Activated naive CD4-positive, alpha-beta T cell treated with anti-CD3 and anti-CD28 coated beads for 36 hours (primary cell): ENCODE data around the gene RPS6KA4. TPM values are rescaled to one million over a fixed set of nuclear protein-coding genes. Genes with fewer than 3 reads are reported as not detected.

Experiments used
- CTCF ChIA-PET: fragments of 350-600 bp; sonication (Branson Sonifier 250); formaldehyde crosslinking; loops from one replicate; lab custom pipeline; 2021; ENCODE audit warnings: antibody characterized with exemption; lab: Charles Lee
- DNase-seq: peaks from one replicate; pipeline ENCODE4 v3.0.0-alpha.2; 2020
- H3K27ac Mint-ChIP-seq: one replicate; pipeline ENCODE4 v1.8.0; 2021; ENCODE audit warnings: mild to moderate bottlenecking, mixed read lengths
- H3K27me3 Mint-ChIP-seq: one replicate; pipeline ENCODE4 v1.8.0; 2021; ENCODE audit warnings: low read depth, mixed read lengths
- H3K36me3 Mint-ChIP-seq: one replicate; pipeline ENCODE4 v1.8.0; 2021; ENCODE audit warnings: low read depth, mixed read lengths
- H3K4me1 Mint-ChIP-seq: one replicate; pipeline ENCODE4 v1.8.0; 2021; ENCODE audit warnings: low read depth, mixed read lengths
- H3K4me3 Mint-ChIP-seq: one replicate; pipeline ENCODE4 v1.8.0; 2021; ENCODE audit warnings: mild to moderate bottlenecking, moderate library complexity, mixed read lengths
- H3K9me3 Mint-ChIP-seq: one replicate; pipeline ENCODE4 v1.8.0; 2021; ENCODE audit warnings: mixed read lengths
- intact Hi-C: fragments of 100-400 bp; cut with micrococcal nuclease; formaldehyde crosslinking; loops from one replicate; pipeline ENCODE4 v1.15.1; 2023
- total RNA-seq, 2 experiments: library from RNA; stranded (reverse); gene quantifications; one replicate each; pipeline ENCODE4 v1.2.3, GENCODE V29; 2021

The RPS6KA4 gene
- total RNA-seq, 2 experiments from 2014 or later: 19.1 to 21.3 TPM

- Mint-ChIP-seq H3K27ac (no peak overlapping the region), H3K4me1 (peaks cover 2% of the 10 kb centered on the region), H3K4me3 (no peak overlapping the region), H3K36me3 (no peaks in the 10 kb centered on the region), H3K27me3 (no peaks in the 10 kb centered on the region), H3K9me3 (peaks cover 3% of the 10 kb centered on the region)
- intact Hi-C loops: no loop called here
- CTCF ChIA-PET: interaction anchor here (1.9 kb wide), 1 partner anchor 26 kb away, joined by 4 read pairs; no protein-coding TSS in a partner anchor
- DNase-seq: no peak
Measured at GRCh38 chr11:64384981-64385944, 26.3 kb downstream of the RPS6KA4 start.

GRCh38 chr11:64385945-64386704, 27.2 kb downstream of the RPS6KA4 start:
- no peak overlapping the region for H3K4me3 Mint-ChIP-seq
- CTCF ChIA-PET: interaction anchor here (0.6 to 1.9 kb wide), 2 partner anchors 27 to 33 kb away, joined by 4 read pairs; no protein-coding TSS in a partner anchor

DNA sequence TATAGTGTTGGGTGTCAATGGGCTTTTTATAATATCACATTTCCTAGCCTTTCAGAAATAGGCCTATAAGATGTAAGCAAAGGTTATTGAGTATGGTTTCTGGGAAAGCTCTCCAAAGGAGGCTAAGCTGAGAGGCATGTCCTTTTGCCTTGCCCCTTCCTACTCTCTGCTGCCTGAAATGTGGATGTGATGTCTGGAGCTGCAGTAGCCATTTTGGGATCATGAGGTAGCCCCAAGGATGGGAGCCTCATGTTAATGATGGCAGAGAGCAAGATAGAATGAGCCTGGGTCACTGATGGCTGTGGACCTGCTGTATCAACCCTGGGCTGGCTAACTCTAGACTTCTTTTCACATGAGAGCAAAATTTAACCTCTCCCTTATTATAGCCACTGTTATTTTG, 29.0 kb downstream of the RPS6KA4 start:
- Mint-ChIP-seq H3K36me3 (no peaks in the 10 kb centered on the region), H3K4me1 (peaks cover 8% of the 10 kb centered on the region), H3K27ac (no peak overlapping the region), H3K4me3 (no peak overlapping the region), H3K9me3 (peaks cover 4% of the 10 kb centered on the region), H3K27me3 (no peaks in the 10 kb centered on the region)
- intact Hi-C loops: no loop called here
- DNase-seq: no peak
- CTCF ChIA-PET: interaction anchor here (1.7 kb wide), 1 partner anchor 61 kb away, joined by 6 read pairs; no protein-coding TSS in a partner anchor

More at GRCh38 chr11:64385945-64386704, 27.2 kb downstream of the RPS6KA4 start:
- Mint-ChIP-seq H3K9me3 (peaks cover 4% of the 10 kb centered on the region), H3K4me1 (peaks cover 8% of the 10 kb centered on the region), H3K27ac (no peak overlapping the region), H3K27me3 (no peaks in the 10 kb centered on the region), H3K36me3 (no peaks in the 10 kb centered on the region)
- no peak for DNase-seq
- intact Hi-C loops: no loop called here

GRCh38 chr11:64388894-64389293, 29.9 kb downstream of the RPS6KA4 start:
- no peaks in the 10 kb centered on the region for H3K27me3 Mint-ChIP-seq
- intact Hi-C loops: no loop called here
- no peak overlapping the region for H3K27ac Mint-ChIP-seq
- DNase-seq: no peak
- no peaks in the 10 kb centered on the region for H3K36me3 Mint-ChIP-seq
- CTCF ChIA-PET: interaction anchor here (1.7 kb wide), 1 partner anchor 60 kb away, joined by 6 read pairs; no protein-coding TSS in a partner anchor
- peaks cover 8% of the 10 kb centered on the region for H3K4me1 Mint-ChIP-seq
- peaks cover 4% of the 10 kb centered on the region for H3K9me3 Mint-ChIP-seq
- H3K4me3 Mint-ChIP-seq: no peak overlapping the region

GRCh38 chr11:64389851-64390250, 30.9 kb downstream of the RPS6KA4 start:
- H3K9me3 Mint-ChIP-seq: peaks cover 4% of the 10 kb centered on the region
- H3K36me3 Mint-ChIP-seq: no peaks in the 10 kb centered on the region
- H3K27ac Mint-ChIP-seq: no peak overlapping the region
- intact Hi-C loops: no loop called here
- CTCF ChIA-PET: interaction anchor here (0.8 kb wide), 1 partner anchor 59 kb away, joined by 3 read pairs; no protein-coding TSS in a partner anchor
- no peak overlapping the region for H3K4me3 Mint-ChIP-seq
- peaks cover under 1% of the 10 kb centered on the region for H3K27me3 Mint-ChIP-seq
- H3K4me1 Mint-ChIP-seq: peaks cover 8% of the 10 kb centered on the region
- DNase-seq: no peak

DNA sequence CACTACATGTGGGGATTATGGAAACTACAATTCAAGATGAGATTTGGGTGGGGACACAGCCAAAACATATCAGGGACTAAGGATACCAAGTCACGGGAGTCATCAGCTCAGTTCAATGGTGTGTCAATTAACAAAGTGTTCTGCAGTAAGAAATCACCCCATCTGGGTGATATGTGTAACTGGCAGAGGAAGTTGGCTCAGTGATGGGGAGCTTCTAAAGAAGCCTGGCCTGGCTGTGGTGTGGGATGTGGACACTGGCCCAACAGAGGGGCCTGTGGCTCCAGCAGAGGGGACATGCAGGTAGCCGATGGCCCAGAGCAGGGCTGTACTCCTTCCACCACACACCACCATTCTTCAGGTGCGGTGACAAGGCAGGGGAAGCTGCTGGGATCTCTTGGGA, 31.6 kb downstream of the RPS6KA4 start:
- no peak overlapping the region for H3K27ac Mint-ChIP-seq
- no peaks in the 10 kb centered on the region for H3K36me3 Mint-ChIP-seq

DNA sequence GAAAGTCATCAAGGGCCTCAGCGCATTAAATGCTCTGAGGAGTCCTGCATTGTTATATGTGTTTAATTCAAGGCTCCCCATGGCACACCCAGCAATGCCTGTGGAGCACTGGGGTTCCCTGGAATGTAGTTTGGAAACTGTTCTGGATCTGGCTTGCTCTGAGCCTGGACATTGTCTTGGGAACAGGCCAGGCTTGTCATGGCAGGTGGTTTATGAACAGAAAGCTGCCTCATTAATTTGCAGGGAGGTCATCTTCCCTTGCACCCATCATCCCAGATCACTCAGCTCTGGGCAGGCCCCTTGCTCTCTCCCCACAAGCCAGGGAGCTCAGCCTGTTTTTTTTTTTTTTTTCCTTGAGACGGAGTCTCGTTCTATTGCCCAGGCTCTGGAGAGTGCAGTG, 32.9 kb downstream of the RPS6KA4 start:
- intact Hi-C loops: no loop called here

More for the DNA sequence above, 31.6 kb downstream of the RPS6KA4 start:
- peaks cover 4% of the 10 kb centered on the region for H3K9me3 Mint-ChIP-seq
- CTCF ChIA-PET: interaction anchor here (0.8 kb wide), 1 partner anchor 59 kb away, joined by 3 read pairs; no protein-coding TSS in a partner anchor
- H3K27me3 Mint-ChIP-seq: peaks cover 2% of the 10 kb centered on the region
- intact Hi-C loops: no loop called here
- DNase-seq: no peak
- no peak overlapping the region for H3K4me3 Mint-ChIP-seq
- H3K4me1 Mint-ChIP-seq: peaks cover 8% of the 10 kb centered on the region

GRCh38 chr11:64395545-64396078, 36.6 kb downstream of the RPS6KA4 start:
- H3K27me3 Mint-ChIP-seq: peaks cover 2% of the 10 kb centered on the region
- intact Hi-C loops: no loop called here
- CTCF ChIA-PET: no interaction called here
- DNase-seq: no peak
- H3K4me1 Mint-ChIP-seq: peaks cover 3% of the 10 kb centered on the region
- no peaks in the 10 kb centered on the region for H3K36me3 Mint-ChIP-seq
- no peaks in the 10 kb centered on the region for H3K9me3 Mint-ChIP-seq
- H3K27ac Mint-ChIP-seq: no peak overlapping the region
- H3K4me3 Mint-ChIP-seq: no peak overlapping the region

More for the DNA sequence above, 32.9 kb downstream of the RPS6KA4 start:
- no peak for DNase-seq
- peaks cover 2% of the 10 kb centered on the region for H3K27me3 Mint-ChIP-seq
- H3K36me3 Mint-ChIP-seq: no peaks in the 10 kb centered on the region
- H3K4me3 Mint-ChIP-seq: no peak overlapping the region
- CTCF ChIA-PET: interaction anchor here (0.7 kb wide), 1 partner anchor 57 kb away, joined by 3 read pairs; no protein-coding TSS in a partner anchor
- H3K4me1 Mint-ChIP-seq: peaks cover 8% of the 10 kb centered on the region
- peaks cover 4% of the 10 kb centered on the region for H3K9me3 Mint-ChIP-seq
- no peak overlapping the region for H3K27ac Mint-ChIP-seq

GRCh38 chr11:64396079-64396591, 37.2 kb downstream of the RPS6KA4 start:
- peaks cover 2% of the 10 kb centered on the region for H3K27me3 Mint-ChIP-seq
- H3K4me3 Mint-ChIP-seq: no peak overlapping the region
- DNase-seq: no peak
- H3K27ac Mint-ChIP-seq: no peak overlapping the region
- no peaks in the 10 kb centered on the region for H3K9me3 Mint-ChIP-seq
- CTCF ChIA-PET: interaction anchor here (0.8 kb wide), 1 partner anchor 189 kb away, joined by 3 read pairs; no protein-coding TSS in a partner anchor
- H3K36me3 Mint-ChIP-seq: no peaks in the 10 kb centered on the region
- no peaks in the 10 kb centered on the region for H3K4me1 Mint-ChIP-seq
- intact Hi-C loops: no loop called here

GRCh38 chr11:64400102-64400501, 41.1 kb downstream of the RPS6KA4 start:
- Mint-ChIP-seq H3K4me3 (no peak overlapping the region), H3K4me1 (no peaks in the 10 kb centered on the region), H3K36me3 (no peaks in the 10 kb centered on the region), H3K27ac (no peak overlapping the region), H3K27me3 (no peaks in the 10 kb centered on the region), H3K9me3 (no peaks in the 10 kb centered on the region)
- CTCF ChIA-PET: no interaction called here
- intact Hi-C loops: no loop called here
- no peak for DNase-seq

DNA sequence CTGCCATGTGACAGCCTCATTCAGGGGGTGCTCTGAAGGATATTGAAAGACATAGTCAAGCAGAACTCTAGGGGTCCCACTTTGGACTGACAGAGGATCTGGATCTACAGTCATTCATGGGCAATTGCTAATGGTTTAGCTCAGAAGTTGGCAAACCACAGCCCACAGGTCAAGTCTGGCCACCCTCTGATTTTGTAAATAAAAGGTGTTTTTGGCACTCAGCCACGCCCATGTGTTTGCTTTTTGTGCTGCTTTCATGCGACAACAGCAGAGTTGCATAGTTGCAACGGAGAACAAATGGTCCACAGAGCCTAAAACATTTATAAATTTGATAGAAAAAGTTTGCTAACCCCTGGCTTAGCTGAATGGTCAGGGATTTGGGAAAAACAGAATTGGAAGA, 41.7 kb downstream of the RPS6KA4 start:
- H3K36me3 Mint-ChIP-seq: no peaks in the 10 kb centered on the region
- H3K27ac Mint-ChIP-seq: no peak overlapping the region
- no peaks in the 10 kb centered on the region for H3K9me3 Mint-ChIP-seq
- H3K27me3 Mint-ChIP-seq: no peaks in the 10 kb centered on the region
- no peak for DNase-seq
- CTCF ChIA-PET: no interaction called here
- intact Hi-C loops: no loop called here
- H3K4me1 Mint-ChIP-seq: no peaks in the 10 kb centered on the region
- no peak overlapping the region for H3K4me3 Mint-ChIP-seq
